CD14-positive monocyte (primary cell): Measurements from ENCODE around the gene KCNH3. TPM values are rescaled to one million over a fixed set of nuclear protein-coding genes. Genes with fewer than 3 reads are reported as not detected.

Experiments used
- DNase-seq, 3 donors: peaks; one replicate each; pipeline ENCODE4 v3.0.0-alpha.2; 2011 to 2022
- H2AFZ ChIP-seq: 2 replicates; pipeline ENCODE4 v1.6.0; 2012; ENCODE audit warnings: mild to moderate bottlenecking, low read depth, low read length, inconsistent platforms; ENCODE audit not compliant: insufficient read depth, poor library complexity, severe bottlenecking
- H3K27ac ChIP-seq, 2 donors: 1 replicate in 1 of 2; 2 replicates in 1 of 2; pipeline ENCODE4 v1.5.1; 2012 to 2013; ENCODE audit warnings: low read length in 2 of 2, control low read depth in 1 of 2, inconsistent platforms in 1 of 2, low read depth in 1 of 2, mild to moderate bottlenecking in 1 of 2
- H3K27me3 ChIP-seq, 2 donors: one replicate each; pipeline versions ENCODE4 v1.6.0 to v1.6.1; 2011 to 2013; ENCODE audit warnings: low read length in 2 of 2; ENCODE audit not compliant: control insufficient read depth in 2 of 2, insufficient read depth in 2 of 2
- H3K36me3 ChIP-seq, 2 donors: replicated peaks in 1 of 2; 1 replicate in 1 of 2; 2 replicates in 1 of 2; pipeline versions ENCODE4 v1.5.1 to v1.6.1; 2012 to 2013; ENCODE audit warnings: low read length in 2 of 2, control low read depth in 1 of 2, inconsistent platforms in 1 of 2, mild to moderate bottlenecking in 1 of 2; ENCODE audit not compliant: insufficient read depth in 2 of 2, control insufficient read depth in 1 of 2
- H3K4me1 ChIP-seq, 2 donors: 1 replicate in 1 of 2; 2 replicates in 1 of 2; pipeline versions ENCODE4 v1.5.1 to v1.6.1; 2012 to 2013; ENCODE audit warnings: low read length in 2 of 2, control low read depth in 1 of 2, inconsistent platforms in 1 of 2, mild to moderate bottlenecking in 1 of 2, moderate library complexity in 1 of 2; ENCODE audit not compliant: insufficient read depth in 2 of 2, control insufficient read depth in 1 of 2
- H3K4me2 ChIP-seq: replicated peaks from 2 replicates; pipeline ENCODE3; 2012; ENCODE audit warnings: low read length, moderate library complexity, mild to moderate bottlenecking; ENCODE audit not compliant: poor library complexity, severe bottlenecking; ENCODE audit errors: extremely low read depth
- H3K4me3 ChIP-seq, 3 experiments: fragments of 200-600 bp in 1 of 3; sonication (generic) in 1 of 3; replicated peaks in 1 of 3; 1 replicate in 2 of 3; 2 replicates in 1 of 3; pipeline ENCODE4 v1.5.1; 2011 to 2013; ENCODE audit warnings: low read length in 3 of 3, mild to moderate bottlenecking in 3 of 3, control low read depth in 2 of 3, low read depth in 2 of 3, inconsistent platforms in 1 of 3, moderate library complexity in 1 of 3
- H3K79me2 ChIP-seq: 2 replicates; pipeline ENCODE4 v1.6.0; 2012; ENCODE audit warnings: mild to moderate bottlenecking, control low read depth, inconsistent platforms, low read length, moderate library complexity; ENCODE audit not compliant: insufficient read depth
- H3K9ac ChIP-seq: 2 replicates; pipeline ENCODE4 v1.6.0; 2017; ENCODE audit warnings: low read length, mild to moderate bottlenecking; ENCODE audit not compliant: insufficient read depth, poor library complexity, severe bottlenecking
- H3K9me3 ChIP-seq, 2 donors: replicated peaks in 1 of 2; 1 replicate in 1 of 2; 2 replicates in 1 of 2; pipeline versions ENCODE4 v1.5.1 to v1.6.1; 2012 to 2013; ENCODE audit warnings: low read length in 2 of 2, control low read depth in 1 of 2; ENCODE audit not compliant: control insufficient read depth in 1 of 2, insufficient read depth in 1 of 2
- H4K20me1 ChIP-seq: 2 replicates; pipeline ENCODE4 v1.6.0; 2012; ENCODE audit warnings: mild to moderate bottlenecking, low read length, control low read depth, moderate library complexity; ENCODE audit not compliant: insufficient read depth
- H3K27ac Mint-ChIP-seq, 7 donors: one replicate each; pipeline ENCODE4 v1.8.0; 2020; ENCODE audit warnings: mild to moderate bottlenecking in 7 of 7, mixed read lengths in 7 of 7, moderate library complexity in 6 of 7, inconsistent platforms in 2 of 7
- H3K27me3 Mint-ChIP-seq, 3 donors: one replicate each; pipeline ENCODE4 v1.8.0; 2021 to 2022; ENCODE audit warnings: low read depth in 3 of 3, mild to moderate bottlenecking in 3 of 3, mixed read lengths in 3 of 3, moderate library complexity in 3 of 3, inconsistent platforms in 1 of 3
- H3K36me3 Mint-ChIP-seq, 2 donors: one replicate each; pipeline ENCODE4 v1.8.0; 2020; ENCODE audit warnings: mixed read lengths in 2 of 2, inconsistent platforms in 1 of 2, mild to moderate bottlenecking in 1 of 2
- H3K4me1 Mint-ChIP-seq: one replicate; pipeline ENCODE4 v1.8.0; 2020; ENCODE audit warnings: mild to moderate bottlenecking, mixed read lengths
- H3K4me3 Mint-ChIP-seq, 2 donors: one replicate each; pipeline ENCODE4 v1.8.0; 2020; ENCODE audit warnings: mild to moderate bottlenecking in 2 of 2, mixed read lengths in 2 of 2, moderate library complexity in 1 of 2
- H3K9me3 Mint-ChIP-seq, 7 donors: one replicate each; pipeline ENCODE4 v1.8.0; 2020 to 2022; ENCODE audit warnings: mixed read lengths in 7 of 7, mild to moderate bottlenecking in 6 of 7, moderate library complexity in 6 of 7, inconsistent platforms in 2 of 7
- CTCF ChIP-seq: fragments of 200-600 bp; IDR thresholded peaks from one replicate; pipeline ENCODE4 v1.8.0; 2022; ENCODE audit warnings: antibody characterized with exemption, mild to moderate bottlenecking
- WGBS: methylation state at CpG from one replicate; pipeline ENCODE4 v1.1.5; 2013; ENCODE audit warnings: missing lambda C conversion rate; ENCODE audit not compliant: insufficient coverage; 5-methylcytosine and 5-hydroxymethylcytosine counted together
- intact Hi-C, 2 donors: fragments of 100-400 bp; cut with micrococcal nuclease; formaldehyde crosslinking; loops; one replicate each; pipeline versions ENCODE4 v1.15.0 to v1.15.1; 2023
- polyA plus RNA-seq, 3 donors: library from polyadenylated mRNA; depleted of rRNA in 1 of 3; unstranded in 2 of 3; stranded (reverse) in 1 of 3; fragments of 300-500 nt in 2 of 3; fragments of >200 nt in 1 of 3; fragmentation: Illumina TruSeq in 2 of 3; gene quantifications; 1 replicate in 2 of 3; 2 replicates in 1 of 3; pipeline ENCODE4 v1.2.3, GENCODE V29; 2012 to 2021

Gene KCNH3
- polyA plus RNA-seq, 3 donors, result 1.3 to 18.2 (median 3.3) TPM

GRCh38 chr12:49566361-49566760 is 27.5 kb downstream of the KCNH3 start:
- Histone ChIP-seq H3K9ac (no peak overlapping the region), H3K27me3 (no peaks in the 10 kb centered on the region), H3K9me3 (no peaks in the 10 kb centered on the region), H3K4me2 (no peak overlapping the region), H3K79me2 (peaks cover 41% of the 10 kb centered on the region), H3K4me1 (peaks cover 17 to 25% of the 10 kb centered on the region in 2 donors), H4K20me1 (peaks cover 36% of the 10 kb centered on the region), H3K4me3 (peak overlapping the region in 1 of 3 experiments; percentile 98), H3K27ac (no peak overlapping the region), H2AFZ (no peak overlapping the region), H3K36me3 (peaks cover 40 to 46% of the 10 kb centered on the region in 2 donors)
- no peak for DNase-seq
- intact Hi-C loops, result no loop called here
- Mint-ChIP-seq H3K9me3 (no peaks in the 10 kb centered on the region), H3K27me3 (peaks cover 0 to 1% (median 0%) of the 10 kb centered on the region in 3 donors), H3K4me1 (peaks cover 27% of the 10 kb centered on the region), H3K36me3 (peaks cover 43 to 47% of the 10 kb centered on the region in 2 donors), H3K27ac (peak overlapping the region in 1 of 7 donors; percentile 79), H3K4me3 (no peak overlapping the region)
- no peak for TF ChIP-seq CTCF
- 98% methylated on average over 13 of the region's 13 CpGs for whole genome bisulfite sequencing

- peak overlapping the region; percentile 97 to 100 (median 99) for H3K27ac Mint-ChIP-seq
- Histone ChIP-seq H3K27ac (peak overlapping the region; percentile 78 to 99), H3K79me2 (peaks cover 41% of the 10 kb centered on the region), H3K4me3 (peak overlapping the region; percentile 83 to 98 (median 94)), H4K20me1 (peaks cover 36% of the 10 kb centered on the region), H3K27me3 (no peaks in the 10 kb centered on the region), H3K36me3 (peaks cover 35 to 37% of the 10 kb centered on the region in 2 donors), H3K4me1 (peaks cover 17 to 25% of the 10 kb centered on the region in 2 donors), H3K9ac (peak overlapping the region; percentile 94), H3K4me2 (peak overlapping the region; percentile 98), H3K9me3 (no peaks in the 10 kb centered on the region), H2AFZ (peak overlapping the region; percentile 99)
- no peaks in the 10 kb centered on the region for H3K9me3 Mint-ChIP-seq
- H3K27me3 Mint-ChIP-seq, result peaks cover 0 to 1% (median 0%) of the 10 kb centered on the region in 3 donors
- H3K4me3 Mint-ChIP-seq, result peak overlapping the region; percentile 99 to 100
- peaks cover 27% of the 10 kb centered on the region for H3K4me1 Mint-ChIP-seq
- 3% methylated on average over 8 of the region's 11 CpGs for WGBS
- no peak for TF ChIP-seq CTCF
- intact Hi-C loops, result no loop called here
- peaks cover 34 to 38% of the 10 kb centered on the region in 2 donors for H3K36me3 Mint-ChIP-seq
- no peak for DNase-seq
These were observed 28.4 kb downstream of the KCNH3 start for GRCh38 chr12:49567302-49567610.
